HL-60/S4 treated with phorbol 12-myristate 13-acetate at 8.2 ng/mL for 4 days and 3 days (cell line): ENCODE results near the gene ATP8B3.
"Not testable (repeated sequence)": the region's sequence is repeated elsewhere in the genome, so short reads cannot be mapped to it uniquely, and the experiment has no call there.

Experiments used
- in situ Hi-C: fragments of 300-500 bp; cut with MboI; formaldehyde crosslinking; loops from 2 replicates; pipeline ENCODE4 v1.15.0; 2022; ENCODE audit warnings: low sequenced_read_pairs

ATP8B3 gene

DNA sequence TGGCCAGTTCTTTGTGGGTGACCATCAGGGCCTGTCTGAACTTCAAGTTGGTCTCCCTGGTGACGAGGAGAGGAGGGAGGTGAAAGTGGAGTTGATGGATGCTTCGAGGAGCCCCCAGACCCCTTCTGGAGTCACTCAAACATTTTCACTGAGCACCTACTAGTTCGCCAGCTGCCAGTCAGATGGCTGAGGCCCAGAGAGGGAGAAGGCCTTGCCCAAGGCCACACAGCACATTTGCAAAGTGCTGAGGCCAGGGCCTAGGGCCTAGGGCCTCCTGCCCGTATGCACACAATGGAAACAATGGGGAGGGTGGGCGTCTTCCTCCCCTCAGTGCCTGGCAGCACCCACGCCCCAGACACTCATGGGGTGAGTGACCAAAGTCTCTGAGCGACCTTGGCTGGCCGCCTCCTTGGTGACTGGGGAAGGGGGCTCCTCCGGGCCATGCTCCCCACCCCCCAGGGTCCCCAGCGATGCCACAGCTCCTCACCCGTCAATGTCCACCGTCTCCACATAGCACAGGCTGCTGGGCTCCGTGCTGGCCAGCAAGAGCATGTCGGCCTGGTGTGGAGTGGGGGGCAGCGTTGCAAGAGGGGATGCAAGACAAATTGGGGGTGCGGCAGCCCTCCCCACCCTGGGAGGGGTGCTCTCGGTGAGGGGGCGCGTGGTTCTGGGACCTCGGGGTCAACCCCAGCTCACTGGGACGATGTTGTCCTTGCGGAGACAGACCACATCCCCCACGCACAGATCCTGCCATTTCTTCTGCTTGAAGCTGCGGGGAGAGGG, 6.5 kb downstream of the ATP8B3 start:
- in situ Hi-C loops = loop anchor here (10.0 to 25.0 kb wide), 2 partner anchors 131 to 268 kb away; no protein-coding TSS in a partner anchor

DNA sequence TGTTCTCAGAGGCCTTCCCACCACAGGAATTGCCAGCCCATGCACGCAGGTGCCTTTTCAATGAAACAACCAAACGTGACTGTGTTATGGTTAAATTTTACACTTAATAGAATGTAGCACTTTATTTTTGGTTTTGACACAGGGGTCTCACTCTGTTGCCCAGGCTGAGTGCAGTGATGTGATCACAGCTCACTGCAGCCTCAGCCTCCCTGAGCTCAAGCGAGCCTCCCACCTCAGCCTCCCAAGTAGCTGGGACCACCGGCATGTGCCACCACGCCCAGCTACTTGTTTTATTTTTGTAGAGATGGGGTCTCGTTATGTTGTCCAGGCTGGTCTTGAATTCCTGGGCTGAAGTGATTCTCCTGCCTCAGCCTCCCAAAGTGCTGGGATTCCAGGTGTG, 7.2 kb downstream of the ATP8B3 start:
- in situ Hi-C loops = loop anchor here (10.0 to 25.0 kb wide), 2 partner anchors 130 to 268 kb away; no protein-coding TSS in a partner anchor

DNA sequence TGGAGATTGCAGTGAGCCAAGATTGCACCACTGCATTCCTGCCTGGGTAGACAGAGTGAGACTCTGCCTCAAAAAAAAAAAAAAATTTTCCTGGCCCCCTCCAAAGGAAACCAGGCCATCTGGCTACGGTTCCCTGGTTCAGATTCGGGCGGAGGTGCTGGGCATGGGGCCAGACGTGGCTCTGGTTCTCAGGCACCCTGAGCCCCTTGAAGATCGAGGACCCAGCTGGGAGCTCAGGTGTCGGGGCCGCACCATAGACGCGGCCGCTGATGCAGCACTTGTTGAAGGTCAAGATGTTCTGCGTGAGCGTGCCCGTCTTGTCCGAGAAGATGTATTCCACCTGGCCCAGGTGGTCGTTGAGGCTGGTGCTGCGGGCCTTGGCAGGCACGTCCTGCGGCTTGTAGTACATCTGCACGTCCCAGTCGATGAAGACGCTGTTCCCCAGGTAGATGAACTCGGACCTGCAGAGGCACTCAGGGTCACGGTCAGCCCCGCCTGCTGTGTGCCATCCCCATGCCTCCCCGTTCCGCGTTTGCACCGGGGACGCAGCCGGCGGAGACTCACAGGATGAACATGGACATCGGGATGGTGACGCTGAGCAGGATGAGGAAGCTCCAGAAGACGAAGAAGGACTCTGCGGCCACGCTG, 12.3 kb downstream of the ATP8B3 start:
- in situ Hi-C loops = loop anchor here (10.0 to 25.0 kb wide), 2 partner anchors 125 to 263 kb away; no protein-coding TSS in a partner anchor

DNA sequence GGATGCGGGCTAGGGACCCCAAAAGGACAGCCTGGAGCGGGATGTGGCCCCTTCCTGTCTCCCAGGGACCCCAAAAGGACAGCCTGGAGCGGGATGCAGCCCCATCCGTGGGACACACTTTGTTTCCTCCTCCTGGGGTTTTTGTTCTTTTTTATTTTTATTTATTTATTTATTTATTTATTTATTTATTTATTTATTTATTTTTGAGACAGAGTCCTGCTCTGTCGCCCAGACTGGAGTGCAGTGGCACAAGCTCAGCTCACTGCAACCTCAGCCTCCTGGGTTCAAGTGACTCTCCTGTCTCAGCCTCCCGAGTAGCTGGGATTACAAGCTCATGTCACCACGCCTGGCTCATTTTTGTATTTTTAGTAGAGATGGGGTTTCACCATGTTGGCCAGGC, 14.8 kb downstream of the ATP8B3 start:
- in situ Hi-C loops = not testable (repeated sequence)

DNA sequence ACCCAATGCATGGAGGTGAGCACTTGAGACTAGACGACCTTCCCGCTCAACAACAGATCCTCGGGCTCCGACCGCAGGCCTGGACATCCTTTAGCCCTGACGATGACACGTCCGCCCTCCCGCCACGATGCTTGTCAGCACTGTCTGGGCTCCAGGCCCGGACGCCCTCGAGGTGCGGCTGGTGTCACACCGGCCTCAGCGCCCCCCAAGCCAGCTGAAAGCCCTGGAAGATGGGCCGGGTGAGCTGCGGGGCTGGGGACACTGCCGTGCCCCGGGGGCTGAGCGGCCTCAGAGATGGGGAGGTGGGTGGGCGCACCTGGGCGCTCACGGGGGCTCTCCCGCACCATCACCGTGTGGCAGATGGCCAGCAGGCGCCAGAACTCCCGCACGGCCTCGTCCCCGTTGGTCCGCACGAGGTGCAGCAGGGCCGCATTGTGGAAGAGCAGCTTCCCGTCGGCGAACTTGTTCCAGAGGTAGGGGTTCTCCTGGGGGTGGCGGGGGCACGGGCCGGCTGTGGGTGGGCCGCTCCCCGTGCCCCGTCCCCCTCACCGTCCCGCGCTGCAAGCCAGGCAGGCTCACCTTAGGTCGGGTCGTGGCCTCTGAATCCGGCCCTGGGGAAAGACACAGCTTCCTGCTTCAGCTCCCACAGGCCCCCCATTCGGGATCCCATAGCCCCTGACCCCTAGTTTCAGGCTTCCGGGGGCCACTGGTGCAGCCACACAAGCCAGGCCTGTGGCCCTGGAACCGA, 15.5 kb downstream of the ATP8B3 start:
- in situ Hi-C loops = no loop called here

DNA sequence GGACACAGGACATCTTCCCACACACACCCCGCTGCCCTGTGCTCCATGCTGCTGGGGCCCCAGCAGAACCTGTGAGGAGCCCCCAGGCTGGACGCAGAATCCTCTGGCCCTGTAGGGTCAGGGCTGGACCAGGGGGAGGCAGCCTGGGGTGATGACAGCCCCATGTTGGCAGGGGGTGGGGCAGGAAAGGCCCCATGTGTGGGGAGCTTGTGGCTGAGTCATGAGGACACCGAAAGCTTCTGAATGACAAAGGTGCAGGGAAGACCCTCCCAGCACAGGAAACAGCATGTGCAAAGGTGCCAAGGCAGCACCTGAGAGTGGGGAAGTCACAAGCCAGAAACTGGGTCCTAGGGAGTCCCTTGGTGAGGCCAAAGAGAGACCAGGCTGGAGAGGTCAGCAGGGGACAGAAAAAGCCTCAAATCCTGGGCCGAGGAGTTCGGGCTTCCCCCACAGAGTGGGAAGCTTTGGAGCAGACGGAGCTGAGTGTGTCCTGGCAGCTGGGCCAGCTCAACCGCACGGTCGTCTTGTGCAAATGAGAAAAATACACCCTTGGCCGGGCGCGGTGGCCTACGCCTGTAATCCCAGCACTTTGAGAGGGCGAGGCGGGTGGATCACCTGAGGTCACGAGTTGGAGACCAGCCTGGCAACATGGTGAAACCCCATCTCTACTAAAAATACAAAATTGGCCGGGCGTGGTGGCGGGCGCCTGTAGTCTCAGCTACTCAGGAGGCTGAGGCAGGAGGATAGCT, 17.5 kb downstream of the ATP8B3 start:
- in situ Hi-C loops = no loop called here

DNA sequence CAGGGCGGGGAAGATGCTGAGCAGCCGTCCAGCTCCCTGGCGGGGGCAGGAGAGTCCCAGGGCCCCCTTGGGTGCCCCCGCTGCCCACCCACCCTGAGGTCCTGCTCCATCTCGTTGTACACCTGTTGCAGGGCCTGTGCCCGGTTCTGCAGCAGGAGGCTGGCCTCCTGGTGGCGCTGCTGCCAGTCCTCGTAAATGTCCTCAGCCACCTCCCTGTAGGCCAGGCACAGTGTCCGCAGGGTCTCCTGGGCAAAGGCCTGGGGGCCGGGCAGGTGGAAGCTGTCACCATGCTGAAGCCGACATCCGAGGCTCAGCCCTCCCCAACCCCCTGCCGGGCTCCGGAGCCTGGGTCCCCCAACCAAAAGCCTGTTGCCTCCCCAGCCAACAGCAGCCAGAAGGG, 20.2 kb downstream of the ATP8B3 start:
- in situ Hi-C loops = no loop called here

DNA sequence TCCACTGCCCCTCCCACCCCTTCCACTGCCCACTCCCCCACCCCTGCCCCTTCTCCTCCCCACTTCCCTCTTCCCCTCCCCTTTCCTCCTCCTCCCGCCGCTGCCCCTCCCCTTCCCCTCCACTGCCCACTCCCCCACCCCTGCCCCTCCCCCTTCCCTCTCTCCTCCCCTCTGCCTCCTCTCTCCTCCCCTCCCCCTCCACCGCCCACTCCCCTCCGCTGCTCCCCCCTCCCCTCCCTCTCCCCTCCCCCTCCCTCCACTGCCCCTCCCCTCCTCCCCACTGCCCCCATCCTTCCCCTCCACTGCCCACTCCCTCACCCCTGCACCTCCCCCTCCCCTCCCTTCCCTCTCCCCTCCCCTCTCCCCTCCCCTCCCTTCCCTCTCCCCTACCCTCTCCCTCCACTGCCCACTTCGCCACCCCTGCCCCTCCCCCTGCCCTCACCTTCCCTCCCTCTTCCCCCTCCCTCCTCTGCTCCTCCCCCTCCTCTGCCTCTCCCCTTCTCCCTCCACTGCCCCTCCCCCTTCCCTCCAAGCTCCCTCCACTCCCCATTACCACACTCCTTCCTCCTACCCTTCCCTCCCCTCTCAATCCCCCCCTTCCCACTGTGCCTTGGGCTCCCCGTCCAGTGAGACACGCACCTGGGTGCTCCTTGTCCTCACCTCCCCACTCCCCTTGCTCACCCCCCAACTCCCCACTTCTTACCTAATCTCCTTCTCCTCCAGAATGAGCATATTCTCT, 21.9 kb downstream of the ATP8B3 start:
- in situ Hi-C loops = no loop called here

DNA sequence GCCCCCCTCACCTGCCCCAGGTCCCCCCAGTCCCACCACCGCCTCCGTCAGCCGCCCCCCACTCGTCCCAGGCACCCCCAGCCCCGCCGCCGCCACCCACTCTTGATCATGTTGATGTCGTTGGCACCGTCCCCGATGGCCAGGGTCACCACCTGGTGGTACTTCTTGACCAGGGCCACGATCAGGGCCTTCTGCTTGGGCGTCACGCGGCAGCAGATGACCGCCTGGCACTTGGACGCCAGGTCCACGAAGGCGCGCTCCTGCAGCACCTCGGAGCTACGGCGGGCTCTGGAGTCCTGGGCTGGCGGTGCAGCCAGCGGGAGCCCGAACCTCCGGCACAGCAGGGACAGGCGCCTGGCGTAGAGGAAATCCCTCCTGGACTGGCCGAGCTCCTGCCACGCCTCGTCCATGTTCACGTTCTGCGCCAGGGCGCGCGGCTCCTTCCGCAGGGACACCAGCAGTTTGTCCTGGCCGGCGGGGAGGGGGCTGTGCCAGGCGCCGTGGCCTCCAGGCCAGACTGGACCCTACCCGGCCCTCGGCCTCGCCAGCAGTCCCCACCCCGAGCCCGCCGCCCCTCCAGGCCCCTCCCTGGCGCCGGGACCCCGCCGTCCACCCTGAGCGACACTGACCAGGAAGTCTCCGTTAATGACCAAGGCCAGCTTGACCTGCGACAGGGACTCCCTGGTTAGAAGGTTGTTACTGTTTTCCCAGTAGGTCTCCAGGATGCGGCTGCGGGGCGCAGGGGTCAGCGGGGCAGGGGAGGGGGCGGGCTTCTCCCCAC, 22.6 kb downstream of the ATP8B3 start:
- in situ Hi-C loops = no loop called here

DNA sequence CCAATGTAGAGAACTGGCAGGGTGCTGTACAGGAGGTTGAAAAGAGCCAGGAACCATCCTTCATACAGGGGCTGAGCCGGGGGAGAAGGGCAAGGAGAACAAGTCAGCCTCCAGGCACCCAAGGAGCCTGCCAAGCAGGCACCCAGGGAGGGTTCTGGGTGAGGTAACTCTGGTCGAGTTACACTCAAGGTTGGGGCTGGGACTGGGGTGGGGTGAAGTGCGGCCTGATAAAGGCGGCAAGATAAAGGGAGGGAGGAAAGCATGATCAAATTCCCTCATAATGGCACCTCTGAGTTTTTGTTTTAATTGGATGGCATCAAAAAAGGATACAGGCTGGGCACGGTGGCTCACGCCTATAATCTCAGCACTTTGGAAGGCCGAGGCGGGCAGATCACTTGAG, 25.0 kb downstream of the ATP8B3 start:
- in situ Hi-C loops = no loop called here

DNA sequence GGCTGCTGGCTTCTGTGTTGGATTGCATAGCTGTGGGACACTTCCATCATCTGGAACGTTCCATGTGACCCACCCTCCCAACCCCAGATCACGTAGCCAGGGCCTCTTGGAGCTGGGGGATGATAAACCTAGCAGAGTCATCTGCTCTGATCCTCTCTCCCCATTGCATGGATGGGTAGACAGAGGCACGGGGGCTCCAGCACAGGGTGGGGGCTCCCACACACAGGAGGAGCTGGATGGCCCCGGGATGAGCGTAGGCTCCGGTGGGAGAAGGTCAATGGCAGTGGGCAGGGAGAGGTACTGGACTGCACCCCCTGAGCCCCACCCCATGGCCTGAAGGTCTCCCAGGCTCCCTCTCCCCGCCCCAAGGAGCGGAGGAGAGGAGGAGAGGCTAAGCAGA, 25.4 kb downstream of the ATP8B3 start:
- in situ Hi-C loops = no loop called here

DNA sequence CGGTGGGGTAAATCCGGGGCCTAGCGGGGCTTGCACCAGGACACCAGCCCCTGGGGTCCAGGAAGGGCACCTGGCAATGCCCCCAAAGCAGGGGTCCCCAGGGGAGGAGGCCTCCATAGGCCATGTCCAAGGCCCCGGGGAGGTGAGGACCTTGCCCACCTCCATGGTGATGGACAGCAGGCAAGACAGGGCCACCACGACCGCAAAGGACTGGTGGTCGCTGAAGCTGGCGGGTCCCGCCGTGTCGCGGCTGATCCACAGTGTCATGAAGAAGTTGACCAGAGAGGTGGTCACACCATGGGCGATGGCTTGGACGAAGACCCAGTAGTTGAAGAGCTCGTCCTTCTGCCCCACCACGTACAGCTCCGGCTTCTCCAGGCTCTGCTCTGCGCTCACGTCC, 26.8 kb downstream of the ATP8B3 start:
- in situ Hi-C loops = no loop called here

DNA sequence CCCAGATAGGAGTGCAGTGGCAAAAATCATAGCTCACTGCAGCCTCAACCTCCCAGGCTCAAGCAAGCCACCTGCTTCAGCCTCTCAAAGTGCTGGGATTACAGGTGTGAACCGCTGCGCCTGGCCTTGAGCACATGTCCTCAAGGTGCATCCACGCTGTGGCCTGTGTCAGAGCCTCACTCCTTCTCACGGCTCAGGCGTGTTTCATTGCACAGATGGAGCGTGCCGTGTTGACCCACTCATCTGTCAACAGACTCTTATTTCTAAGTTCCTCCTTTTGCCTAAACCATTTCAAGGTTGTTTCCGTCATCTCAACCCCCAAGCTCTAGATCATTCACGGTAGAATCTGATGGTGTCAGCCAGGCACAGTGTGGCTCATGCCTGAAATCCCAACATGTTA, 28.2 kb downstream of the ATP8B3 start:
- in situ Hi-C loops = no loop called here

DNA sequence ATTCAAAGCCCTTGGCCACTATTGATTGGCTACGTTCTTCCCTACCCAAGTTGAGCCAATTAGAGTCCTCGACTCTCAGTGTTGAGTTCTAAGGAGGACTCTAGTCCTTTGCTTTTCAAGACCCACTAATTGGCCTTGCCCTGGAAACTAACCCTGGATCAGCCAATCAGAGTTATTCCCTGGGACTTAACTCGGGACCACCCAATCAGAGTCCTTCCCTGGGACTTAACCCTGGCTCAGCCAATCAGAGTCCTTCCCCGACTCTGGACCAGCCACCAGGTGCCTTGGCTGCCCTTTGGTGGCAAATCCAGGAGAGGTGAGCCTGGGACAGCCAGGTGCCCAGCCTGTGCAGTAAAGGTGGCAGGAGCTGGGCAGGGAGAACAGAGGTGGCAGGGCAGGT, 28.7 kb downstream of the ATP8B3 start:
- in situ Hi-C loops = no loop called here

DNA sequence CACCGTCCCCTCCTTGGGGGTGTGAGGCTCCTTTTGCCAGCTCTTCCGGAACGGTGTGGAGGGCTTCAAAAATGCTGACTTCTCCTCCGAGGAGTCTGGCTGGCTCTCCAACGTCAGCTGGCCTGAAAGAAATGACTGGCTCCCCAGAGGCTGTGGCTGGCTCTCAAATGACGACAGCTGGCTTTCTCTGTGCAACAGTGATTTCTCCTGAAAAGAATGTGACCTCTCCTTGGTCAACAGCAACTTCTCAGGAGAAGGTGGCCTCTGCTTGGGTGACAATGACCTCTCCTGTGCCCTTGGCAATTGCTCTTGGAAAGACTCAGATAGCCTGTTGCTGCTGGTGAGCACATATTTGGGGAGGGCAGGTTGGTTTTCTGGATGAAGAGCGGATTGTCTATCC, 29.6 kb downstream of the ATP8B3 start:
- in situ Hi-C loops = no loop called here

DNA sequence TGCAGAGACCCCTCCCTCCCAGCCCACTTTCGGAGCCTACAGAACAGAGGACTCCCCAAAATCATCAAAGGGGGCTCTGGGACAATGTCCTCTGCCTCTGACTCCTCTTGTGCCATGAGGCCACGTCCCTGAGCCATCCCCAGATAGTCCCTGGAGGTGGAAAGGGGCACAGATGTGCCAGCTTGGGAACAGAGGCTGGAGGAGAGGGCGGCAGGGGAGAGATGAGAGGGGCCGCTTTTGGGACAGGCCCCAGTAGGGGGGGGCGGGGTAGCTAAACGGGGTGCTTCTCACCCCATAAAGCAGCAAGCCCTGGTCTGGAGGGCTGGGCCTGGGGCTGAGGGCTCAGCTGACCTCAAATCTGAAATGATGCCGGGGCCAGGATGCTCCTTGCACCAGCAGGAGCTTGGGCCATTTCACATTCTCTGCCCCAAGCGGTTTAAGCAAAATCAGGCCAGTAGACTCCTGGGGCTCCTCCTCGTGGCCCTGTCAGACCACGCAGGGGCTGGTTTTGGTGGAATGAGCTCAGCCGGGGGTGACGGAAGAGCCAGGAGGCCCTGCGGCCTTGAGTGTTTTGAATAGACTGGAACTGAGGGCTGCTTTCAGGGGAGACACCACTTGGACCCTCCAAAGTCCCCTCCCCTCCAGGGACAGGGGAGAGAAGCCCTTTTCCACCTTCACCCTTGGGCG, 31.7 kb downstream of the ATP8B3 start:
- in situ Hi-C loops = no loop called here

DNA sequence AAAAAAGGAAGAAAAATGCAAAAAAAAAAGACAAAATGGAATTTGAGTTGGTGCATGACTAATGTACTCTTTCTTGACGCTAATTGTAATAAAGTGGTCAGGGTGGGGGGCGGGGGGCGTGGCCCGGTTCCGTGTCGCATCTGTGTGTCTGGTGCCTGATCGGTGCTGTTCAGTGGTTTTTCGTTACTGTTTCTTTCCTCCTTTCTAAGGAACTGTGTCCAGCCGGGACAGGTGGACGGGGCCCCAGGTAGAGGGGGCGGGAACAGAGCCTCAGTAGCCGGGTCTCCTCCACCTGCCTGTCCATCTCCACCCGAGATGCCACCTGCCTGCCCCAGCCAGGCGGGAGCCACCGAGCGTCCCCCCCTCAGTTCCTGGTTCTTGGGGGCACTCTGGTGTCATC, 32.5 kb downstream of the ATP8B3 start:
- in situ Hi-C loops = loop anchor here (10.0 kb wide), 1 partner anchor 105 kb away; no protein-coding TSS in a partner anchor

DNA sequence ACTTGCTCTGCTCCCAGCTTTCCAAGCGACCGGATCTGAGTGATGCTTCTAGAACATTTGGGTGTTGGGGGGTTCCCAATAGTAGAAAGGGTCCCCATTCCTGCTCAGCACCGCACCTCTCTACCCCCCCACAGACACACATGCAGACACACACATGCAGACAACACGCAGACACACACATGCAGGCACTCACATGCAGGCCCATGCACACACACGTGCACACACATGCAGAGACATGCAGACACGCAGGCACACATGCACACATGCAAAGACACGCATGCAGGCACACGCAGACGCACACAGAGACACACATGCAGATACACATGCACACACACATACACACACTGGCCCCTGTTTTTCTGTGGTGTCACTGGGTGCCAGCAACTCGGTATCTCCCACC, 34.9 kb downstream of the ATP8B3 start:
- in situ Hi-C loops = loop anchor here (10.0 kb wide), 1 partner anchor 102 kb away; no protein-coding TSS in a partner anchor
